GM19351 (cell line): ENCODE results near the gene MS4A1.
"Not testable (repeated sequence)": the region's sequence is repeated elsewhere in the genome, so short reads cannot be mapped to it uniquely, and the experiment has no call there.

Experiments used
- ATAC-seq: cut with Tn5 transposase; IDR thresholded peaks from one replicate; pipeline ENCODE4 v1.9.1; 2021; ENCODE audit warnings: mild to moderate bottlenecking, moderate library complexity; ENCODE audit not compliant: unreplicated experiment

Gene MS4A1

DNA sequence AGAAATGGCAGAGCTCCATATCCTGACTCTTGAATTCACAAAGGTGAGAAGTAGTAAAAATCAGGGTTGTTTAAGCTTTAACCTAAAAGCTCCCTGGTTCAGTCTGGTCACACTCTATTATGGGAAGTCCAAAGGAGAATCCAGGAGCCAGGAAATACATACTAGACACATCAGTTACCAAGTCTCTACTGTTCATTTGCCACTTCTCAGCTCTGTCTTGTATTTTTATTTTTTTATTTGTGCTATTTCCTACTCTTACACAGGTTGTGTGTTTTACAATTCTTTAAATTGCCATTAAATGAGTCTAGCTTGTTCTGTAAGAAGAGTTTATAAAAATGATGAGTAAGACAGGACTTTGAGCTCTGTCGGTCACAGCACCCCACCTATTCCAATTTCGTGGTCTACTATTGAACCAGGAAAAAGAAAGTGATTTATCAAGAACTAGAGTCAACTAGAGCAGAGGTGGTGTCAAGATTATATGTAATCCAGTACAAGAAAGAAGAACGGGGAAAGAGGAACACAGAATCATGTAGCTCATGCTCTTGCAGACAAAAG, 46.7 kb downstream of the MS4A1 start:
- ATAC-seq: peak; percentile 50

DNA sequence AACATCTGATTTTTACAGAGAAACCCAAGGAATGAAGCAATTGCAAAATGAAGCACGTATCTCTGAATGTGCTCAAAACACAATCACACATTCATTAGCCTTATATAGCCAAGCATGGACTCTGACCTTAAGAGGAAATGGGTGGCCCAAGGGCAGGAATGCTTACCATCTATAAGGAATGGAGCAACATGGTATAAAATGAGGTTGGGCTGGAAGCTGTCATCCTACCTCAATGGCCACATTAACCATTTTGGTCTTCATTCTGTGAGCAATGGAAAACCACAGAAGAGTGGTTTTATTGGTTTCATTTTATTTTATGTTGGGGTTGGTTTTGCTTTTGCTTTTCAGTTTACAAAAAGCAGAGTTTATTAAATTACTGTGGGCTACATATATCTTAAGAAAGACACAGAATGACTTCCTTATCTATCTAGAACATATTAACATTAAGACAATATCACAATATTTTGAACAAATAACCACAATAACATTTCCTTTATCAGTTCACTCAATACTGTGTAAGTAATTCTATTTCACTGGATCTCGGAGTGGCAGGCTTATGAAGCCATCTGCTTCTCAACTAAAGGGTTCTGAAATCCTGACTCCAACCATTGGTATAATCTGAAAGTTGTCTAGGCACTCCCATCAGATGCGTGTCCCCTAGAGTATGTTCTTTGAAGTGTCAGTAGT, 48.7 kb downstream of the MS4A1 start:
- ATAC-seq: no peak

DNA sequence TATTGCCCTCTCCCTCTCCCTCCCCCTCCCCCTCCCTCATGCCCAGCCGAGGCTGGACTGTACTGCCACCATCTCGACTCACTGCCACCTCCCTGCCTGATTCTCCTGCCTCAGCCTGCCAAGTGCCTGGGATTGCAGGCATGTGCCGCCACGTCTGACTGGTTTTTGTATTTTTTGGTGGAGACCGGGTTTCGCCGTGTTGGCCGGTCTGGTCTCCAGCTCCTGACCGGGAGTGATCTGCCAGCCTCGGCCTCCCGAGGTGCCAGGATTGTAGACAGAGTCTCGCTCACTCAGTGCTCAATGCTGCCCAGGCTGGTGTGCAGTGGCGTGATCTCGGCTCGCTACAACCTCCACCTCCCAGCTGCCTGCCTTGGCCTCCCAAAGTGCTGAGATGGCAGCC, 54.0 kb downstream of the MS4A1 start:
- not testable (repeated sequence) for ATAC-seq

DNA sequence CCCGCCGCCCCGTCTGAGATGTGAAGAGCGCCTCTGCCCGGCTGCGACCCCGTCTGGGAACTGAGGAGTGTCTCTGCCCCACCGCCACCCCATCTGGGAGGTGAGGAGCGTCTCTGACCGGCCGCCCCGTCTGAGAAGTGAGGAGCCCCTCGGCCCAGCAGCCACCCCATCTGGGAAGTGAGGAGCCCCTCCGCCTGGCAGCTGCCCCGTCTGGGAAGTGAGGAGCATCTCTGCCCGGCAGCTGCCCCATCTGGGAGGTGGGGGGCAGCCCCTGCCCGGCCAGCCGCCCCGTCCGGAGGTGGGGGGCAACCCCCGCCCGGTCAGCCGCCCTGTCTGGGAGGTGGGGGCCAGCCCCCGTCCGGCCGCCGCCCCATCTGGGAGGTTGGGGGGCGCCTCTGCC, 54.6 kb downstream of the MS4A1 start:
- not testable (repeated sequence) for ATAC-seq

DNA sequence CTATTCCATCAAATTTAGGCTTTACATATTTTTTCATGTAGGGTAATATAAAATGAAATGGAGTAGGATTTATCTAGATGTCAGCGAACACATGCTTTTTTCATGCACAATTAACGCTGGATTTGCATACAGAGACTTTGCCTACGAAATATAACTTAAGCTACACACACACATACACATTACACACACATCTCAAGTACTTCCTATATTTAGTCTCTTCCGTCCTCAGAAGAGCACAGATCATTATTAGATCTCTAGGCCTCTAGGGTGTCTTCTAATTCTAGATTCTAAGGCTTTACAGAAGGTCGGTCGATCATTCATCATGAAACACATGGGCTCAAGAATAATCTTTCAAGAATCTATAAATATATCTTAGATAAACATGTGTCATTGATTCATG, 55.7 kb downstream of the MS4A1 start:
- no peak for ATAC-seq

DNA sequence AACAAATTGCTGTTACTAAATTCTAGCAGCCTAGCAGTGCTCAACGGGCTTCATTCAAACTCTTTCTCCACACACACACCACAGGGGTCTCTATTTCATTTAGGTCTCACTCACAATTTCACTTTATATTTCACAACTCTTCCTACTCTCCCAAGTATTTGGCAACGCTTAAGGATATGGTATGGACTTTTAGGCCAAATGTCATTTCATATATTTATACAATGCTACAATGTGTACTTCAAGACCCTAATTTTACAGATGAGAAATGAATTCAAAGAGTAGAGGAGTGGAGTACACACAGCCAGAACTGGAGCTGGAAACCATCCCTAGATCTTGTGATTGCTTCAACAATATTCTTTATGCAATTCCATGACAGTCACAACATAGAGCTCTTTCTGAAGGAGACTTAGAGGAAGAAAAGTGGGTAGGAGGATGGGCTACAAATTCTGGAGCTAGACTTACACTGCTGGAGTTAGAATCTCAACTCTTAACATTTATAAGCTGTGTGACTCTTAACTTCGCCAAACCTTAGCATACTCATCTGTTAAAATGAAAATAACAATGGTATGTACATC, 57.1 kb downstream of the MS4A1 start:
- no peak for ATAC-seq

DNA sequence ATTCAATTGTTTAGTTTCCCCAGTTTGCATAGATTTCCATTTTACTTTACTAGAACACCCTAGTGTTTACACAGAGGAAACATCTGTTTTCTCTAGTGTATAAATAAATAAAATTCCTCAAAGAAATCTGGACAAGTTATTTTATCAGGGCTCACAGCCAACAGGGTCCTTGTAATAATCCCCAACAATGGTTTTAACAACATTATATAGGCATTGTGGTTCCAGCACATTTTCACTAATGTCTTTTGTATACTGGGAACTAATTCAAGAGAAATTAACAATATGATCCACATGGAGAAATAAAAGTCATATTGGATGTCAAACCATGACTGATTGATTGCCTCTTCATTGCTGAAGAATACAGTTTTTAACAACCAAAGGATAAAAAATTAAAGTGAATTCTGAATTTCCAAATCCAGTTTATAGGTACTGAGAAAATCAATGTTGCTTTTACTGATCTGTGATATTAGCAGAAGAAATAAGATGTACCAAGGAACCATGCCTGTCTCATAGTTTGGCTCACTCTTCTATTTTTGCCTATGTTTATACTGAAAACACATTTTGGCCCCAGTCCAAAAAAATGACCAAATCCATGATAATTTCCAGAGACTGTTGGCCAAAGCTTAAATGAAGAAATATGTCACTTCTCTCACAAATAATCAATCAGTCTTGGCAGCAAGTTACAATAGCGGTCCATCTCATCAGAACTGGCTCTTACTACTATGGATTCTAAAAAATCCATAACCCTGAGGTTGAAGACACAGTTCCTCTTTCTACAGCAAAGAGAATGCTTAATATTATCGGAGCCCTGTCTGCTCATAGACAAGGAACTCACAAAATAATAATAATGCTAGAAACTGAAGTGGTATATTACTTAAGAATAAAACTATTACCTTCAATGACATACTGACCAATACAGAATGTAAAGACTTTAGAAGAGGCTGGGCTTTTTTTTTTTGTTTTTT, 58.1 kb downstream of the MS4A1 start:
- no peak for ATAC-seq

DNA sequence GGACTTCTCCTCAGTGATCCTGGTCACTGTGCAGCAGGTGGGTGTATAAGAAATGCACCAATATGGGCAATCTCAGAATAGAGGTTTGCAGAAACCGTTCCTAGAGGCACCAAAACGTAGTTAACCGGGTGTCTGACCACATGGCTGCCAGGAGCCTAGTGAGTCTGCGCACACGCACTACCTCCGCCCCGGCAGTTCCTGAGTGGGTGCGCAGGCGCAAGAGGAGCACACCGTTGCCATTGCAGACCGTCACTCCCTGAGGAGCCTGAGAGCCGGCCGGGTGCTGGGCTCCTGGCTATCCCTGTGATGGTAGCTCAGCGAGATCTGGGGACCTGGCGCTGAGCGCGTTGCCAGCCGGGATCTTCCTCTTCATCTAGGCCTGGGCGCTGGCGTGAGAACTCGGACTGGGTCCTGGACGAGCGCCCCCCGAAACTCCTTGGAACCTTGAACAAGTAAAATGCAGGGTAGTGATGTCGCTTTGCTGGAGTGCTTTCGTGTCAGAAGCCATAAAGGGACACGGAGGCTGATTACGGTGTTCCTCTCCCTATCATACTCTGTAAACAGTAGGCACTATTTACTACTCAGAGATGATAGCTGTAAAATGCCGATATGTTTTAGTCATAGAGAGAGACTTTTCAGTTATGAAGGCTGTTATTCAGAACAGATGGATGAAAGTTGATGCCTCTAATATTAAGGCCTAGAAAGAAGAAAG, 59.7 kb downstream of the MS4A1 start, which contains the start of gene MS4A13:
Gene MS4A13, plus strand, starts transcription at position 249 of the 712 bp plus-strand sequence. CDS start 2,692 bp downstream, outside the sequence.
- no peak for ATAC-seq
